ENCODE data around the gene CORIN. TPM values are rescaled to one million over a fixed set of nuclear protein-coding genes. Genes with fewer than 3 reads are reported as not detected.

CORIN gene
- polyA plus RNA-seq, 1 donor (not counting 4 experiments of a cell fraction or from before 2014, with no cell fraction given), result 0.14 TPM

DNA sequence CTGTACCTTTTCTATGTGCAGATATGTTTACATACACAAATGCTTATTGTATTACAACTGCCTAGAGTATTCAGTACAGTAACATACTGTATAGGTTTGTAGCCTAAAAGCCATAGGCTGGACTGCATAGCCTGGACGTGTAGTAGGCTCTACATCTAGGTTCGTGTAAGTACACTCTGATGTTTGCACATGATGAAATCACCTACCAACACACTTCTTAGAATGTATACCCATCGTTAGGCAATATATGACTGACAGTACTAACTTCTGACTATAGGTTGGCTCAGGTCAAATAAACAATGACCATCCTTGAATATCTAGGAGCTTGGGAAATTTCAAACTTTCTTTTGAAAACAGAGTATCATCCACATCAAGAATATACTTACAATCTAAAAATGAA is 139.0 kb downstream of the CORIN start:
- TF ChIP-seq EZH2 (IDR thresholded peaks at IDR 0.05; ENCODE audit: low read length) (no peak), CTCF (optimal IDR thresholded peaks at IDR 0.05 in 1 of 3, IDR thresholded peaks at IDR 0.05 in 1 of 3, conservative IDR thresholded peaks at IDR 0.05 in 1 of 3; ENCODE audit: extremely low read depth in 1 of 3, insufficient read depth in 2 of 3, low read length in 3 of 3) (no peak)
- no peak overlapping the region for H2AFZ ChIP-seq (ENCODE audit: control insufficient read depth, low read length)
- H3K4me2 ChIP-seq (ENCODE audit: control insufficient read depth, extremely low read depth, insufficient read depth, low read depth, low read length), result no peak overlapping the region
- no peak overlapping the region for H3K27ac ChIP-seq (ENCODE audit: control insufficient read depth, insufficient read depth, low read length)
- H4K20me1 ChIP-seq (ENCODE audit: control insufficient read depth, extremely low read depth, insufficient read depth, low read length), result no peaks in the 10 kb centered on the region
- H3K79me2 ChIP-seq (ENCODE audit: control insufficient read depth, insufficient read depth, low read length), result no peaks in the 10 kb centered on the region
- no peak overlapping the region for H3K4me3 ChIP-seq (ENCODE audit: control insufficient read depth in 2 of 3, extremely low read depth in 1 of 3, insufficient read depth in 2 of 3, low read depth in 1 of 3, low read length in 3 of 3)
- H3K9ac ChIP-seq (ENCODE audit: control insufficient read depth, extremely low read depth, insufficient read depth, low read length), result no peak overlapping the region
- no peaks in the 10 kb centered on the region for H3K9me1 ChIP-seq (ENCODE audit: control insufficient read depth, extremely low read depth, insufficient read depth, low read length)
- peaks cover 6% of the 10 kb centered on the region for H3K27me3 ChIP-seq (ENCODE audit: control insufficient read depth, extremely low read depth, insufficient read depth, low read length)
- DNase-seq (ENCODE audit: low read depth, low spot score) (no peak), FAIRE-seq (no peak)
- dilution Hi-C loops (cut with MboI; ENCODE audit: extremely low pct_ligation_motif_present, low sequenced_read_pairs), result no loop called here
- no peaks in the 10 kb centered on the region for H3K9me3 ChIP-seq (ENCODE audit: control insufficient read depth, low read depth, low read length)
- no peaks in the 10 kb centered on the region for H3K4me1 ChIP-seq (ENCODE audit: control insufficient read depth, extremely low read depth, insufficient read depth, low read length)
- no peaks in the 10 kb centered on the region for H3K36me3 ChIP-seq (ENCODE audit: control insufficient read depth in 2 of 2, extremely low read depth in 1 of 2, insufficient read depth in 2 of 2, low read length in 2 of 2)

- Histone ChIP-seq H3K9me1 (ENCODE audit: control insufficient read depth, extremely low read depth, insufficient read depth, low read length) (no peaks in the 10 kb centered on the region), H3K36me3 (ENCODE audit: control insufficient read depth in 2 of 2, extremely low read depth in 1 of 2, insufficient read depth in 2 of 2, low read length in 2 of 2) (no peaks in the 10 kb centered on the region), H3K27ac (ENCODE audit: control insufficient read depth, insufficient read depth, low read length) (no peak overlapping the region), H3K27me3 (ENCODE audit: control insufficient read depth, extremely low read depth, insufficient read depth, low read length) (peaks cover 9% of the 10 kb centered on the region), H3K4me2 (ENCODE audit: control insufficient read depth, extremely low read depth, insufficient read depth, low read depth, low read length) (no peak overlapping the region), H3K9ac (ENCODE audit: control insufficient read depth, extremely low read depth, insufficient read depth, low read length) (no peak overlapping the region), H4K20me1 (ENCODE audit: control insufficient read depth, extremely low read depth, insufficient read depth, low read length) (no peaks in the 10 kb centered on the region), H3K4me1 (ENCODE audit: control insufficient read depth, extremely low read depth, insufficient read depth, low read length) (no peaks in the 10 kb centered on the region), H3K79me2 (ENCODE audit: control insufficient read depth, insufficient read depth, low read length) (no peaks in the 10 kb centered on the region), H3K4me3 (ENCODE audit: control insufficient read depth in 2 of 3, extremely low read depth in 1 of 3, insufficient read depth in 2 of 3, low read depth in 1 of 3, low read length in 3 of 3) (no peak overlapping the region), H2AFZ (ENCODE audit: control insufficient read depth, low read length) (no peak overlapping the region), H3K9me3 (ENCODE audit: control insufficient read depth, low read depth, low read length) (no peaks in the 10 kb centered on the region)
- no peak for DNase-seq (ENCODE audit: low read depth, low spot score)
- no peak for TF ChIP-seq CTCF (optimal IDR thresholded peaks at IDR 0.05 in 1 of 3, IDR thresholded peaks at IDR 0.05 in 1 of 3, conservative IDR thresholded peaks at IDR 0.05 in 1 of 3; ENCODE audit: extremely low read depth in 1 of 3, insufficient read depth in 2 of 3, low read length in 3 of 3)
- no peak for TF ChIP-seq EZH2 (IDR thresholded peaks at IDR 0.05; ENCODE audit: low read length)
- no peak for FAIRE-seq
- dilution Hi-C loops (cut with MboI; ENCODE audit: extremely low pct_ligation_motif_present, low sequenced_read_pairs), result no loop called here
Observed at GRCh38 chr4:47696823-47697222, 141.0 kb downstream of the CORIN start.

All from keratinocyte (primary cell).